Measurements from ENCODE around the gene PRRG4. TPM values are rescaled to one million over a fixed set of nuclear protein-coding genes. Genes with fewer than 3 reads are reported as not detected.

Gene PRRG4
- total and polyA plus RNA-seq, 2 experiments from 2014 or later: 1.6 to 1.9 TPM

DNA sequence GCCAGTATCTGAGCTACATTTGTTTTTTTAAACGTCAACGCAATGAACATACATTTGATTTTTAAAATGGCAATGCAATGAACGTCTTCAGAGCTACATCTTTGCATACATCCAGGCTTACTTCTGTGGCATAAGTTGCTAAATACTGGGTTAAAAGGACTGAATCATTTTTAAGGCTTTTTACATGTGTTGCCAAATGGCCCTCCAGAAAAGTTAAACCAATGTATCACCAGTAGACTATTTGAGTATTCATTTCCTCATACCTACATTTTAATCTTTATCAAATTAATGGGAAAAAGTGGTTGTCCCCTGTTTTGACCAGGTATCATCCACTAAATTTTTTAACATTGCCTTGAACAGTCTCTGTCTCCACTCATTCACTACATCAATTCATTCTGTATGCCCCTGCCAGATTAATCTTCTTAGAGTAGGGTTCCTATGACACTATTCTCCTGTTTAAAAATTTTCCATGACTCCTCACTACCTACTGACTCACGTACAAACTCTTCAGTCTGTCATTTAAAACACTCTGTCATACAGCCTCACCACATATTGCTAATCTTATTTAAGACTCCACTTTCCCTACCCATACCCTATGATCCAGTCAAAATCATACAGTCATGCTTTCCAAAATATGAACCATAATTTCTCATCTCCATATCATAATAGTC, 12.4 kb upstream of the PRRG4 start:
- Histone ChIP-seq H2AFZ (no peak overlapping the region), H3K36me3 (ENCODE audit: insufficient read depth) (no peaks in the 10 kb centered on the region), H3K79me2 (replicated peaks; ENCODE audit: insufficient read depth) (no peaks in the 10 kb centered on the region), H3K4me2 (no peak overlapping the region), H3K4me1 (ENCODE audit: insufficient read depth) (no peaks in the 10 kb centered on the region), H3K9me2 (ENCODE audit: insufficient read depth) (no peaks in the 10 kb centered on the region), H3F3A (replicated peaks; ENCODE audit: low read depth) (no peaks in the 10 kb centered on the region), H3K27ac (ENCODE audit: low read depth) (no peak overlapping the region), H4K20me1 (replicated peaks; ENCODE audit: insufficient read depth) (no peaks in the 10 kb centered on the region), H3K4me3 (no peak overlapping the region), H3K27me3 (ENCODE audit: insufficient read depth) (no peaks in the 10 kb centered on the region)
- no peak for ATAC-seq
- H3K4me3 Mint-ChIP-seq: no peak overlapping the region
- peaks cover 2% of the 10 kb centered on the region for H3K27me3 Mint-ChIP-seq (ENCODE audit: insufficient read depth, low read depth, poor library complexity)
- DNase-seq (ENCODE audit: low spot score): no peak
- H3K27ac Mint-ChIP-seq: no peak overlapping the region
- no peaks in the 10 kb centered on the region for H3K36me3 Mint-ChIP-seq (ENCODE audit: low read depth)
- peaks cover 3% of the 10 kb centered on the region; the same call in 2 of the 3 replicates for H3K4me1 Mint-ChIP-seq
- TF ChIP-seq, protein P1, sequence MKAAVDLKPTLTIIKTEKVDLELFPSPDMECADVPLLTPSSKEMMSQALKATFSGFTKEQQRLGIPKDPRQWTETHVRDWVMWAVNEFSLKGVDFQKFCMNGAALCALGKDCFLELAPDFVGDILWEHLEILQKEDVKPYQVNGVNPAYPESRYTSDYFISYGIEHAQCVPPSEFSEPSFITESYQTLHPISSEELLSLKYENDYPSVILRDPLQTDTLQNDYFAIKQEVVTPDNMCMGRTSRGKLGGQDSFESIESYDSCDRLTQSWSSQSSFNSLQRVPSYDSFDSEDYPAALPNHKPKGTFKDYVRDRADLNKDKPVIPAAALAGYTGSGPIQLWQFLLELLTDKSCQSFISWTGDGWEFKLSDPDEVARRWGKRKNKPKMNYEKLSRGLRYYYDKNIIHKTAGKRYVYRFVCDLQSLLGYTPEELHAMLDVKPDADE (IDR thresholded peaks at IDR 0.05): no peak
- TF ChIP-seq NANOG (IDR thresholded peaks at IDR 0.05; ENCODE audit: borderline replicate concordance) (no peak), ZNF114 (CRISPR knock-in tag; IDR thresholded peaks at IDR 0.05) (no peak)
- TF ChIP-seq, protein P2, sequence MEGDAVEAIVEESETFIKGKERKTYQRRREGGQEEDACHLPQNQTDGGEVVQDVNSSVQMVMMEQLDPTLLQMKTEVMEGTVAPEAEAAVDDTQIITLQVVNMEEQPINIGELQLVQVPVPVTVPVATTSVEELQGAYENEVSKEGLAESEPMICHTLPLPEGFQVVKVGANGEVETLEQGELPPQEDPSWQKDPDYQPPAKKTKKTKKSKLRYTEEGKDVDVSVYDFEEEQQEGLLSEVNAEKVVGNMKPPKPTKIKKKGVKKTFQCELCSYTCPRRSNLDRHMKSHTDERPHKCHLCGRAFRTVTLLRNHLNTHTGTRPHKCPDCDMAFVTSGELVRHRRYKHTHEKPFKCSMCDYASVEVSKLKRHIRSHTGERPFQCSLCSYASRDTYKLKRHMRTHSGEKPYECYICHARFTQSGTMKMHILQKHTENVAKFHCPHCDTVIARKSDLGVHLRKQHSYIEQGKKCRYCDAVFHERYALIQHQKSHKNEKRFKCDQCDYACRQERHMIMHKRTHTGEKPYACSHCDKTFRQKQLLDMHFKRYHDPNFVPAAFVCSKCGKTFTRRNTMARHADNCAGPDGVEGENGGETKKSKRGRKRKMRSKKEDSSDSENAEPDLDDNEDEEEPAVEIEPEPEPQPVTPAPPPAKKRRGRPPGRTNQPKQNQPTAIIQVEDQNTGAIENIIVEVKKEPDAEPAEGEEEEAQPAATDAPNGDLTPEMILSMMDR (conservative IDR thresholded peaks at IDR 0.05; ENCODE audit: low read depth in 2 of 2): no peak
- H3K9me3 Mint-ChIP-seq: no peaks in the 10 kb centered on the region

DNA sequence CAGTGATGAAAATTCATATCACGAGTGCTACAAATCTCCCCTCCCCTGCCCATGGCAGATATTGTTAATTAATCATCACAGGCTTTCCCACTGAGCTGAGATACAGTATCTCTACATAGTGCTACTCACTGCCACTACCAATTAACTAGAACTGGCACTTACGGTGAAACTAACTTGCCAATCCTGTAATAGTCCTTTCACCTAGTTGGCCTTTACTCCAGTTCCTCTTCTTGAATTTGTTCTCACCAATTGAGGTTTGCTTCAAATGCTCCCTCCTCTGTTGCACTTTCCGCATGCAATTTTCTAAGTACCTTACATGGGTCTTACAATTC, 11.9 kb upstream of the PRRG4 start:
- no peak overlapping the region for H3K4me3 ChIP-seq
- no peak overlapping the region for H3K4me3 Mint-ChIP-seq
- no peaks in the 10 kb centered on the region for H3K9me3 Mint-ChIP-seq
- TF ChIP-seq CREB1 (CRISPR knock-in tag; IDR thresholded peaks at IDR 0.05; ENCODE audit: low read depth) (no peak), EZH2phosphoT487 (IDR thresholded peaks at IDR 0.05; ENCODE audit: unreplicated experiment) (no peak), ZNF114 (CRISPR knock-in tag; IDR thresholded peaks at IDR 0.05) (no peak), EZH2 (IDR thresholded peaks at IDR 0.05; ENCODE audit: low read depth, unreplicated experiment) (no peak)
- TF ChIP-seq, protein P3, sequence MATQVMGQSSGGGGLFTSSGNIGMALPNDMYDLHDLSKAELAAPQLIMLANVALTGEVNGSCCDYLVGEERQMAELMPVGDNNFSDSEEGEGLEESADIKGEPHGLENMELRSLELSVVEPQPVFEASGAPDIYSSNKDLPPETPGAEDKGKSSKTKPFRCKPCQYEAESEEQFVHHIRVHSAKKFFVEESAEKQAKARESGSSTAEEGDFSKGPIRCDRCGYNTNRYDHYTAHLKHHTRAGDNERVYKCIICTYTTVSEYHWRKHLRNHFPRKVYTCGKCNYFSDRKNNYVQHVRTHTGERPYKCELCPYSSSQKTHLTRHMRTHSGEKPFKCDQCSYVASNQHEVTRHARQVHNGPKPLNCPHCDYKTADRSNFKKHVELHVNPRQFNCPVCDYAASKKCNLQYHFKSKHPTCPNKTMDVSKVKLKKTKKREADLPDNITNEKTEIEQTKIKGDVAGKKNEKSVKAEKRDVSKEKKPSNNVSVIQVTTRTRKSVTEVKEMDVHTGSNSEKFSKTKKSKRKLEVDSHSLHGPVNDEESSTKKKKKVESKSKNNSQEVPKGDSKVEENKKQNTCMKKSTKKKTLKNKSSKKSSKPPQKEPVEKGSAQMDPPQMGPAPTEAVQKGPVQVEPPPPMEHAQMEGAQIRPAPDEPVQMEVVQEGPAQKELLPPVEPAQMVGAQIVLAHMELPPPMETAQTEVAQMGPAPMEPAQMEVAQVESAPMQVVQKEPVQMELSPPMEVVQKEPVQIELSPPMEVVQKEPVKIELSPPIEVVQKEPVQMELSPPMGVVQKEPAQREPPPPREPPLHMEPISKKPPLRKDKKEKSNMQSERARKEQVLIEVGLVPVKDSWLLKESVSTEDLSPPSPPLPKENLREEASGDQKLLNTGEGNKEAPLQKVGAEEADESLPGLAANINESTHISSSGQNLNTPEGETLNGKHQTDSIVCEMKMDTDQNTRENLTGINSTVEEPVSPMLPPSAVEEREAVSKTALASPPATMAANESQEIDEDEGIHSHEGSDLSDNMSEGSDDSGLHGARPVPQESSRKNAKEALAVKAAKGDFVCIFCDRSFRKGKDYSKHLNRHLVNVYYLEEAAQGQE (IDR thresholded peaks at IDR 0.05; ENCODE audit: unreplicated experiment): no peak
- TF ChIP-seq, protein P4, sequence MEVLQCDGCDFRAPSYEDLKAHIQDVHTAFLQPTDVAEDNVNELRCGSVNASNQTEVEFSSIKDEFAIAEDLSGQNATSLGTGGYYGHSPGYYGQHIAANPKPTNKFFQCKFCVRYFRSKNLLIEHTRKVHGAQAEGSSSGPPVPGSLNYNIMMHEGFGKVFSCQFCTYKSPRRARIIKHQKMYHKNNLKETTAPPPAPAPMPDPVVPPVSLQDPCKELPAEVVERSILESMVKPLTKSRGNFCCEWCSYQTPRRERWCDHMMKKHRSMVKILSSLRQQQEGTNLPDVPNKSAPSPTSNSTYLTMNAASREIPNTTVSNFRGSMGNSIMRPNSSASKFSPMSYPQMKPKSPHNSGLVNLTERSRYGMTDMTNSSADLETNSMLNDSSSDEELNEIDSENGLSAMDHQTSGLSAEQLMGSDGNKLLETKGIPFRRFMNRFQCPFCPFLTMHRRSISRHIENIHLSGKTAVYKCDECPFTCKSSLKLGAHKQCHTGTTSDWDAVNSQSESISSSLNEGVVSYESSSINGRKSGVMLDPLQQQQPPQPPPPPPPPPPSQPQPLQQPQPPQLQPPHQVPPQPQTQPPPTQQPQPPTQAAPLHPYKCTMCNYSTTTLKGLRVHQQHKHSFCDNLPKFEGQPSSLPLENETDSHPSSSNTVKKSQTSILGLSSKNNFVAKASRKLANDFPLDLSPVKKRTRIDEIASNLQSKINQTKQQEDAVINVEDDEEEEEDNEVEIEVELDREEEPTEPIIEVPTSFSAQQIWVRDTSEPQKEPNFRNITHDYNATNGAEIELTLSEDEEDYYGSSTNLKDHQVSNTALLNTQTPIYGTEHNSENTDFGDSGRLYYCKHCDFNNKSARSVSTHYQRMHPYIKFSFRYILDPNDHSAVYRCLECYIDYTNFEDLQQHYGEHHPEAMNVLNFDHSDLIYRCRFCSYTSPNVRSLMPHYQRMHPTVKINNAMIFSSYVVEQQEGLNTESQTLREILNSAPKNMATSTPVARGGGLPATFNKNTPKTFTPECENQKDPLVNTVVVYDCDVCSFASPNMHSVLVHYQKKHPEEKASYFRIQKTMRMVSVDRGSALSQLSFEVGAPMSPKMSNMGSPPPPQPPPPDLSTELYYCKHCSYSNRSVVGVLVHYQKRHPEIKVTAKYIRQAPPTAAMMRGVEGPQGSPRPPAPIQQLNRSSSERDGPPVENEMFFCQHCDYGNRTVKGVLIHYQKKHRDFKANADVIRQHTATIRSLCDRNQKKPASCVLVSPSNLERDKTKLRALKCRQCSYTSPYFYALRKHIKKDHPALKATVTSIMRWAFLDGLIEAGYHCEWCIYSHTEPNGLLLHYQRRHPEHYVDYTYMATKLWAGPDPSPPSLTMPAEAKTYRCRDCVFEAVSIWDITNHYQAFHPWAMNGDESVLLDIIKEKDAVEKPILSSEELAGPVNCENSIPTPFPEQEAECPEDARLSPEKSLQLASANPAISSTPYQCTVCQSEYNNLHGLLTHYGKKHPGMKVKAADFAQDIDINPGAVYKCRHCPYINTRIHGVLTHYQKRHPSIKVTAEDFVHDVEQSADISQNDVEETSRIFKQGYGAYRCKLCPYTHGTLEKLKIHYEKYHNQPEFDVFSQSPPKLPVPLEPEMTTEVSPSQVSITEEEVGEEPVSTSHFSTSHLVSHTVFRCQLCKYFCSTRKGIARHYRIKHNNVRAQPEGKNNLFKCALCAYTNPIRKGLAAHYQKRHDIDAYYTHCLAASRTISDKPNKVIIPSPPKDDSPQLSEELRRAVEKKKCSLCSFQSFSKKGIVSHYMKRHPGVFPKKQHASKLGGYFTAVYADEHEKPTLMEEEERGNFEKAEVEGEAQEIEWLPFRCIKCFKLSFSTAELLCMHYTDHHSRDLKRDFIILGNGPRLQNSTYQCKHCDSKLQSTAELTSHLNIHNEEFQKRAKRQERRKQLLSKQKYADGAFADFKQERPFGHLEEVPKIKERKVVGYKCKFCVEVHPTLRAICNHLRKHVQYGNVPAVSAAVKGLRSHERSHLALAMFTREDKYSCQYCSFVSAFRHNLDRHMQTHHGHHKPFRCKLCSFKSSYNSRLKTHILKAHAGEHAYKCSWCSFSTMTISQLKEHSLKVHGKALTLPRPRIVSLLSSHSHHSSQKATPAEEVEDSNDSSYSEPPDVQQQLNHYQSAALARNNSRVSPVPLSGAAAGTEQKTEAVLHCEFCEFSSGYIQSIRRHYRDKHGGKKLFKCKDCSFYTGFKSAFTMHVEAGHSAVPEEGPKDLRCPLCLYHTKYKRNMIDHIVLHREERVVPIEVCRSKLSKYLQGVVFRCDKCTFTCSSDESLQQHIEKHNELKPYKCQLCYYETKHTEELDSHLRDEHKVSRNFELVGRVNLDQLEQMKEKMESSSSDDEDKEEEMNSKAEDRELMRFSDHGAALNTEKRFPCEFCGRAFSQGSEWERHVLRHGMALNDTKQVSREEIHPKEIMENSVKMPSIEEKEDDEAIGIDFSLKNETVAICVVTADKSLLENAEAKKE (CRISPR knock-in tag; IDR thresholded peaks at IDR 0.05): no peak

More for the DNA sequence above, 11.9 kb upstream of the PRRG4 start:
- Mint-ChIP-seq H3K4me1 (peaks cover 3% of the 10 kb centered on the region; the same call in 2 of the 3 replicates), H3K27me3 (ENCODE audit: insufficient read depth, low read depth, poor library complexity) (peaks cover 2% of the 10 kb centered on the region), H3K27ac (no peak overlapping the region), H3K36me3 (ENCODE audit: low read depth) (no peaks in the 10 kb centered on the region)
- ATAC-seq: no peak
- H4K20me1 ChIP-seq (replicated peaks; ENCODE audit: insufficient read depth): no peaks in the 10 kb centered on the region
- H3K79me2 ChIP-seq (replicated peaks; ENCODE audit: insufficient read depth): no peaks in the 10 kb centered on the region
- no peaks in the 10 kb centered on the region for H3F3A ChIP-seq (replicated peaks; ENCODE audit: low read depth)
- no peaks in the 10 kb centered on the region for H3K4me1 ChIP-seq (ENCODE audit: insufficient read depth)
- no peaks in the 10 kb centered on the region for H3K27me3 ChIP-seq (ENCODE audit: insufficient read depth)
- H3K4me2 ChIP-seq: no peak overlapping the region
- no peak overlapping the region for H3K27ac ChIP-seq (ENCODE audit: low read depth)
- no peak for DNase-seq (ENCODE audit: low spot score)
- no peak overlapping the region for H2AFZ ChIP-seq
- H3K9me2 ChIP-seq (ENCODE audit: insufficient read depth): no peaks in the 10 kb centered on the region
- no peaks in the 10 kb centered on the region for H3K36me3 ChIP-seq (ENCODE audit: insufficient read depth)
